Measurements from ENCODE around the gene TNP1.

The TNP1 gene

GRCh38 chr2:216863946-216864345 lies 4.1 kb upstream of the TNP1 start:
- Histone ChIP-seq H3K4me3 (ENCODE audit: severe bottlenecking) (no peak overlapping the region), H3K36me3 (ENCODE audit: low read depth) (no peaks in the 10 kb centered on the region), H3K27ac (ENCODE audit: poor library complexity, severe bottlenecking) (no peak overlapping the region), H3K27me3 (ENCODE audit: insufficient read depth, poor library complexity, severe bottlenecking) (no peaks in the 10 kb centered on the region), H3K4me1 (ENCODE audit: insufficient read depth, poor library complexity, severe bottlenecking) (no peaks in the 10 kb centered on the region), H3K9me3 (ENCODE audit: severe bottlenecking) (no peaks in the 10 kb centered on the region)
- no peak for TF ChIP-seq CTCF (IDR thresholded peaks at IDR 0.05; ENCODE audit: poor library complexity, severe bottlenecking)
- peak; percentile 53; the same call in 2 of the 3 replicates for ATAC-seq (ENCODE audit: low read depth)
- no peak for DNase-seq (ENCODE audit: low spot score)

DNA sequence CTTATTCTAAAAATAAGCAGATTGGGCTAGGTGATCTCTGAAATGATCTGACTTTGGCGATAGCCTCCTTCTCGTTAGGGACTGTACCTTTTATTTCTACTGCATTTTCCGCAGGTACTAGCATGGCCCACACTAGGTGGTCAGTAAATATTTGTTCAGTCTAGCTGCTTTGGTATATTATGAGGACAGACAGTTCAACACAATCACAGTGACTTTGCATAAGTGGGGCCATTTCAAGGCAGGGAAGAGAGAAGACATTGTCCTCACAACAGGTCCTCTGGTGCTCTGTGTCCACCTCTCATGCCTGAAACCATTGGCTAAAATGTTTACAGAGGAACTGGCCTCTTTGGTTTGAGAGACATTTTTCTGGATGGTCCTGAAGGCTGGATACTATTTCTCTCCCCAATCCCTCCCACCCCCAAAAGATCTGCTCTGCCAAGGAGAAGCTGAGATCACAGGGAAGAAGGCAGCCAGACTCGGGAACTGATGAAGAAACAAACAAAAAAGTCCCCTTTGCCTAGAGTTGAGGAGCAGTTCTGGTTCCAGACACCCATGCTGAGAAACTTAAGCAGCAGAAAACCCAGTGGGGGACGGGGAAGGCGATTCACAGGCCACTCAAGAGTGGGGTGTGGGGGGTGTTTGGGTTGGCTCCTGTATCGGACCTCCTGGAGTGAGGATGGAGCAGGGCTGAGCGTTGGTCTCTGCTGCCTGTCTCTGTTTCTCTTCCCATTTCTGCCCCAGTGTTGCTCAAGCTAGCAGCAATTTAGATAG lies 2.9 kb upstream of the TNP1 start:
- Histone ChIP-seq H3K36me3 (ENCODE audit: low read depth) (no peaks in the 10 kb centered on the region), H3K4me3 (ENCODE audit: severe bottlenecking) (no peak overlapping the region), H3K9me3 (ENCODE audit: severe bottlenecking) (no peaks in the 10 kb centered on the region), H3K27ac (ENCODE audit: poor library complexity, severe bottlenecking) (no peak overlapping the region), H3K4me1 (ENCODE audit: insufficient read depth, poor library complexity, severe bottlenecking) (no peaks in the 10 kb centered on the region), H3K27me3 (ENCODE audit: insufficient read depth, poor library complexity, severe bottlenecking) (no peaks in the 10 kb centered on the region)
- ATAC-seq (ENCODE audit: low read depth) (no peak), DNase-seq (ENCODE audit: low spot score) (no peak)
- no peak for TF ChIP-seq CTCF (IDR thresholded peaks at IDR 0.05; ENCODE audit: poor library complexity, severe bottlenecking)

DNA sequence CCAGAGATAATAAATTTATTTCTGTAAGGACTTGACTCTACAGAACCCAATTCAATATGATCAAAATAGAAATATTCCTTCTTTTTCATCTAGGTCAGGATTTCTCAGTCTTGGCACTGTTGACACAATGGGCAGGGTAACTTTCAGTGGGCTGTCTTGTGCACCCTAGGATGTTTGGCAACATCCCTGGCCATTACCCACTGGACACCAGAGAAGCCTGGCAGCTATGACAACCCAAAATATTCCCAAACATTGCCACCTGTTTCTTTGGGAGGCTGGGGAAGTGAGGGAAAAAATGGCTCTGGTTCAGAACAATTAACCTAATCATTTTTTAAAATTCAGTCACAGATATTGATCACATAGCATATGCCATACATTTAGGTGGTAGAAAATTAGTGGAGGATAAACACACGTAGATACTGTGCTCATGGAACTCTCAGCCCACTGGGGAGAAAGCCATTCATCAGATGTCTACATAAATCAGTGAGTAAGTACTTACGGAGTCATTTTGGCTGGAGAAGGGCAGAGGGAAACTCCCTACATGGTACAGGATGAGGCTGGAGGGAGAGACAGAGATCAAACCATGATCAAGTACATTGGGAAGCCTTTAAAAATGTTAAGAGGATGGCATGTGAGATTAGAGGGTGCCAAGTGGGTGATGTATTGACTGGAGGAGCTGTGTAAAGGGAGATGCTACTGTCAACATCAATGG lies 718 bp upstream of the TNP1 start:
- Histone ChIP-seq H3K9me3 (ENCODE audit: severe bottlenecking) (no peaks in the 10 kb centered on the region), H3K27ac (ENCODE audit: poor library complexity, severe bottlenecking) (no peak overlapping the region), H3K36me3 (ENCODE audit: low read depth) (no peaks in the 10 kb centered on the region), H3K4me3 (ENCODE audit: severe bottlenecking) (no peak overlapping the region), H3K4me1 (ENCODE audit: insufficient read depth, poor library complexity, severe bottlenecking) (no peaks in the 10 kb centered on the region), H3K27me3 (ENCODE audit: insufficient read depth, poor library complexity, severe bottlenecking) (no peaks in the 10 kb centered on the region)
- ATAC-seq (ENCODE audit: low read depth) = no peak
- DNase-seq (ENCODE audit: low spot score) = no peak
- no peak for TF ChIP-seq CTCF (IDR thresholded peaks at IDR 0.05; ENCODE audit: poor library complexity, severe bottlenecking)

GRCh38 chr2:216858312-216858711 lies 1.6 kb downstream of the TNP1 start:
- ATAC-seq (ENCODE audit: low read depth) = no peak; the same call in 2 of the 3 replicates
- Histone ChIP-seq H3K27ac (ENCODE audit: poor library complexity, severe bottlenecking) (no peak overlapping the region), H3K27me3 (ENCODE audit: insufficient read depth, poor library complexity, severe bottlenecking) (no peaks in the 10 kb centered on the region), H3K4me3 (ENCODE audit: severe bottlenecking) (no peak overlapping the region), H3K9me3 (ENCODE audit: severe bottlenecking) (no peaks in the 10 kb centered on the region), H3K4me1 (ENCODE audit: insufficient read depth, poor library complexity, severe bottlenecking) (no peaks in the 10 kb centered on the region), H3K36me3 (ENCODE audit: low read depth) (no peaks in the 10 kb centered on the region)
- TF ChIP-seq CTCF (IDR thresholded peaks at IDR 0.05; ENCODE audit: poor library complexity, severe bottlenecking) = no peak
- DNase-seq (ENCODE audit: low spot score) = no peak

GRCh38 chr2:216857131-216857550 lies 2.7 kb downstream of the TNP1 start:
- H3K36me3 ChIP-seq (ENCODE audit: low read depth) = no peaks in the 10 kb centered on the region
- ATAC-seq (ENCODE audit: low read depth) (no peak), DNase-seq (ENCODE audit: low spot score) (no peak)
- no peaks in the 10 kb centered on the region for H3K9me3 ChIP-seq (ENCODE audit: severe bottlenecking)
- no peak overlapping the region for H3K4me3 ChIP-seq (ENCODE audit: severe bottlenecking)
- no peaks in the 10 kb centered on the region for H3K27me3 ChIP-seq (ENCODE audit: insufficient read depth, poor library complexity, severe bottlenecking)
- TF ChIP-seq CTCF (IDR thresholded peaks at IDR 0.05; ENCODE audit: poor library complexity, severe bottlenecking) = no peak
- no peak overlapping the region for H3K27ac ChIP-seq (ENCODE audit: poor library complexity, severe bottlenecking)
- H3K4me1 ChIP-seq (ENCODE audit: insufficient read depth, poor library complexity, severe bottlenecking) = no peaks in the 10 kb centered on the region

Measured in RWPE2 (cell line).